HepG2 (cell line): ENCODE results near the gene SMIM44. TPM values are rescaled to one million over a fixed set of nuclear protein-coding genes. Genes with fewer than 3 reads are reported as not detected.

Experiments used
- ATAC-seq: fragments of 200-7000 bp; cut with Tn5 transposase; 3 replicates; pipeline ENCODE4 v1.9.1; 2020; ENCODE audit warnings: mild to moderate bottlenecking, moderate library complexity
- BruUV-seq: library from RNA; stranded (reverse); fragments of 400-500 nt; replicated peaks from 2 replicates; lab custom pipeline; 2021; lab: Mats Ljungman, UMichigan
- CTCF ChIA-PET: fragments of 300-600 bp; formaldehyde crosslinking; extraction: SDS; loops from one replicate; lab custom pipeline; 2021; ENCODE audit warnings: low total read pairs, inconsistent platforms, low intra/inter-chr PET ratio; lab: Yijun Ruan, JAX
- POLR2A ChIA-PET: fragments of 350-600 bp; sonication (Branson Sonifier 250); formaldehyde crosslinking; loops from one replicate; lab custom pipeline; 2020; ENCODE audit warnings: antibody characterized with exemption, inconsistent platforms; lab: Yijun Ruan, JAX
- DNase-seq: peaks from one replicate; pipeline ENCODE4 v3.0.0-alpha.2; 2015; ENCODE audit warnings: low spot score
- FAIRE-seq: peaks from 3 replicates; lab custom pipeline; 2011; peaks lifted over from hg19 to GRCh38; lab: Jason Lieb, UNC
- H2AFZ ChIP-seq: one replicate; pipeline ENCODE4 v1.6.1; 2011; ENCODE audit warnings: low read length, inconsistent platforms
- H3K27ac ChIP-seq: fragments of 300-600 bp; 3 replicates; pipeline ENCODE4 v1.8.0; 2011; ENCODE audit warnings: mixed run types, mild to moderate bottlenecking, mixed read lengths, low read length, inconsistent platforms; ENCODE audit not compliant: insufficient read depth; ENCODE audit errors: extremely low read length
- H3K27me3 ChIP-seq, 2 experiments: fragments of 200-600 bp in 1 of 2; 2 replicates in 1 of 2; 3 replicates in 1 of 2; pipeline versions ENCODE4 v1.6.0 to v1.8.0; 2011; ENCODE audit warnings: low read length in 2 of 2, mild to moderate bottlenecking in 2 of 2, moderate library complexity in 2 of 2, inconsistent platforms in 1 of 2; ENCODE audit not compliant: insufficient read depth in 2 of 2, control insufficient read depth in 1 of 2
- H3K36me3 ChIP-seq, 2 experiments: fragments of 200-600 bp in 1 of 2; replicated peaks in 1 of 2; 2 replicates in 1 of 2; 3 replicates in 1 of 2; pipeline versions ENCODE4 v1.5.1 to v1.8.0; 2011; ENCODE audit warnings: low read length in 2 of 2, inconsistent platforms in 1 of 2; ENCODE audit not compliant: insufficient read depth in 2 of 2, control insufficient read depth in 1 of 2
- H3K4me1 ChIP-seq: 2 replicates; pipeline ENCODE4 v1.5.1; 2012; ENCODE audit warnings: low read length, inconsistent platforms; ENCODE audit not compliant: insufficient read depth
- H3K4me2 ChIP-seq: 2 replicates; pipeline ENCODE4 v1.6.0; 2011; ENCODE audit warnings: low read depth, low read length, inconsistent platforms
- H3K4me3 ChIP-seq, 3 experiments: fragments of 200-600 bp in 1 of 3; sonication (generic), shearing (Covaris generic) in 1 of 3; replicated peaks in 1 of 3; 2 replicates each; pipeline ENCODE4 v1.5.1; 2011 to 2016; ENCODE audit warnings: low read length in 3 of 3, inconsistent platforms in 2 of 3, low read depth in 2 of 3, mild to moderate bottlenecking in 2 of 3, control low read depth in 1 of 3, mixed read lengths in 1 of 3; ENCODE audit not compliant: insufficient read depth in 1 of 3
- H3K79me2 ChIP-seq: one replicate; pipeline ENCODE4 v1.6.1; 2011; ENCODE audit warnings: low read length, inconsistent platforms; ENCODE audit not compliant: insufficient read depth
- H3K9ac ChIP-seq: 2 replicates; pipeline ENCODE4 v1.6.0; 2011; ENCODE audit warnings: mild to moderate bottlenecking, low read depth, low read length, inconsistent platforms; ENCODE audit not compliant: insufficient read depth
- H3K9me3 ChIP-seq: 2 replicates; pipeline ENCODE4 v1.5.1; 2012; ENCODE audit warnings: mild to moderate bottlenecking, low read length
- H4K20me1 ChIP-seq: 2 replicates; pipeline ENCODE4 v1.6.0; 2011; ENCODE audit warnings: inconsistent platforms, mild to moderate bottlenecking, low read length, moderate library complexity; ENCODE audit not compliant: insufficient read depth
- HBP1 ChIP-seq: IDR thresholded peaks from 2 replicates; pipeline ENCODE4 v1.6.1; 2016; ENCODE audit warnings: low read depth, control low read depth
- MED13 ChIP-seq: sonication (generic); formaldehyde crosslinking; IDR thresholded peaks from 2 replicates; pipeline ENCODE4 v1.5.0; 2020; ENCODE audit warnings: missing genetic modification reagents
- SIX4 ChIP-seq: sonication (generic); formaldehyde crosslinking; IDR thresholded peaks from 2 replicates; pipeline ENCODE4 v1.4.0; 2020; ENCODE audit warnings: missing genetic modification reagents
- SRY ChIP-seq: sonication (generic); formaldehyde crosslinking; IDR thresholded peaks from 2 replicates; pipeline ENCODE4 v1.8.0; 2022; ENCODE audit warnings: mild to moderate bottlenecking, missing genetic modification reagents
- ZBTB4 ChIP-seq: sonication (generic); formaldehyde crosslinking; IDR thresholded peaks from 2 replicates; pipeline ENCODE4 v1.4.0; 2020; ENCODE audit warnings: missing genetic modification reagents, mild to moderate bottlenecking, borderline replicate concordance
- ZNF18 ChIP-seq: sonication (generic); formaldehyde crosslinking; IDR thresholded peaks from 2 replicates; pipeline ENCODE4 v1.8.0; 2022; ENCODE audit warnings: mild to moderate bottlenecking, missing genetic modification reagents; ENCODE audit not compliant: insufficient replicate concordance
- ZNF281 ChIP-seq: sonication (generic); formaldehyde crosslinking; IDR thresholded peaks from 2 replicates; pipeline ENCODE4 v1.4.0; 2020; ENCODE audit warnings: missing genetic modification reagents, borderline replicate concordance
- WGBS: methylation state at CpG from one replicate; pipeline ENCODE4 v1.1.6; 2017; ENCODE audit warnings: low lambda C conversion rate; 5-methylcytosine and 5-hydroxymethylcytosine counted together
- in situ Hi-C: cut with HindIII; loops from 2 replicates; pipeline ENCODE4 v1.10.0; 2017; ENCODE audit warnings: low pct_unique_long_range_greater_than_20kb; ENCODE audit not compliant: extremely low pct_ligation_motif_present
- intact Hi-C: fragments of 100-400 bp; cut with micrococcal nuclease; formaldehyde crosslinking; loops from one replicate; pipeline ENCODE4 v1.10.0; 2022; ENCODE audit not compliant: unreplicated experiment
- polyA plus RNA-seq, 8 experiments: library from polyadenylated mRNA; depleted of rRNA in 3 of 8; stranded (reverse) in 7 of 8; unstranded in 1 of 8; fragments of >200 nt; fragmentation: Illumina TruSeq in 4 of 8; extraction: Trizol in 4 of 8; gene quantifications; 2 replicates each; pipeline versions ENCODE4 v1.2.1 to v1.2.3, GENCODE V29; 2011 to 2016; ENCODE audit warnings: low read depth in 4 of 8, missing spikeins in 1 of 8, mixed read lengths in 1 of 8; ENCODE audit not compliant: insufficient read depth in 1 of 8
- total RNA-seq, 5 experiments: library from RNA; depleted of rRNA; stranded (reverse); fragments of >200 nt; fragmentation: Illumina TruSeq; extraction: Trizol; gene quantifications; 2 replicates each; pipeline ENCODE4 v1.2.3, GENCODE V29; 2016; ENCODE audit warnings: low read depth in 1 of 5

The SMIM44 gene
- total and polyA plus RNA-seq, 2 of the 13 experiments (the other 11 are each of a cell fraction or from before 2014, with no cell fraction given), result not detected

GRCh38 chr19:3492131-3492839, 9.0 kb upstream of the SMIM44 start:
- no peak overlapping the region for H2AFZ ChIP-seq
- no peak overlapping the region for H3K9ac ChIP-seq
- CTCF ChIA-PET, result no interaction called here
- in situ Hi-C loops (no loop called here), intact Hi-C loops (no loop called here)
- H3K4me1 ChIP-seq, result no peaks in the 10 kb centered on the region
- peaks cover 11 to 47% of the 10 kb centered on the region in 2 experiments; a peak in 4 of 5 replicates for H3K36me3 ChIP-seq
- no peaks in the 10 kb centered on the region for H3K9me3 ChIP-seq
- no peak overlapping the region for H3K4me2 ChIP-seq
- FAIRE-seq, result no peak
- DNase-seq, result no peak
- 98% methylated on average over 45 of the region's 45 CpGs for WGBS
- H3K27ac ChIP-seq, result no peak overlapping the region
- ATAC-seq, result no peak
- H4K20me1 ChIP-seq, result no peaks in the 10 kb centered on the region
- H3K27me3 ChIP-seq, result no peaks in the 10 kb centered on the region; a peak in 1 of 5 replicates
- no peak overlapping the region for H3K4me3 ChIP-seq
- POLR2A ChIA-PET, result no interaction called here
- peaks cover 3% of the 10 kb centered on the region for H3K79me2 ChIP-seq
- BruUV-seq, result no TSS peak
- TF ChIP-seq ZBTB4 (CRISPR knock-in tag) (no peak), SIX4 (CRISPR knock-in tag) (no peak), SRY (CRISPR knock-in tag) (no peak), HBP1 (CRISPR knock-in tag) (no peak), ZNF18 (CRISPR knock-in tag) (no peak), MED13 (CRISPR knock-in tag) (no peak), ZNF281 (no peak)
